HG02840 (cell line): ENCODE results near the gene RAVER2.
"Not testable (repeated sequence)": the region's sequence is repeated elsewhere in the genome, so short reads cannot be mapped to it uniquely, and the experiment has no call there.

Experiments used
- ATAC-seq: cut with Tn5 transposase; IDR thresholded peaks from one replicate; pipeline ENCODE4 v1.9.1; 2021; ENCODE audit warnings: mild to moderate bottlenecking, moderate library complexity, moderate number of reproducible peaks; ENCODE audit not compliant: unreplicated experiment, low FRiP score

The RAVER2 gene

GRCh38 chr1:64748222-64748621 lies 3.3 kb downstream of the RAVER2 start:
- no peak for ATAC-seq

- ATAC-seq, result no peak
Observed at GRCh38 chr1:64748706-64749105, 3.8 kb downstream of the RAVER2 start.

GRCh38 chr1:64750092-64750491 lies 5.2 kb downstream of the RAVER2 start:
- ATAC-seq, result no peak

GRCh38 chr1:64750875-64751274 lies 6.0 kb downstream of the RAVER2 start:
- no peak for ATAC-seq

GRCh38 chr1:64754173-64754572 lies 9.3 kb downstream of the RAVER2 start:
- ATAC-seq, result no peak

- no peak for ATAC-seq
Observed at GRCh38 chr1:64755361-64755760, 10.5 kb downstream of the RAVER2 start.

GRCh38 chr1:64756770-64757169 lies 11.9 kb downstream of the RAVER2 start:
- ATAC-seq, result no peak

DNA sequence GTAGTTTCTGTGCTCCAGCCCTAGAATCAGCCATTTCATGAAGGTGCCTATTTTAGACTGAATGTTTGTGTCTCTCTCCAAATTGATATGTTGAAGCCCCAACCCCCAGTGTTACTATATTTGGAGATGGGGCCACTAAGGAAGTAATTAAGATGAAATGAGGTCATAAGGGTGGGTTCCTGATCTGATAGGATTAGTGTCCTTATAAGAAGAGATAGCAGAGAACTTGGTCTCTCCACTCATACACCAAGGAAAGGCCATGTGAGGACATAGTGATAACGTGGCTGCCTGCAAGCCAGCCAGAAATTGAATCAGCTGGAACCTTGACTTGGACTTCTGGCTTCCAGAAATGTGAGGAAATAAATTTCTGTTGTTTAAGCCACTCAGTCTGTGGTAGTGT lies 12.3 kb downstream of the RAVER2 start:
- ATAC-seq, result no peak

GRCh38 chr1:64758233-64758632 lies 13.4 kb downstream of the RAVER2 start:
- ATAC-seq, result no peak

DNA sequence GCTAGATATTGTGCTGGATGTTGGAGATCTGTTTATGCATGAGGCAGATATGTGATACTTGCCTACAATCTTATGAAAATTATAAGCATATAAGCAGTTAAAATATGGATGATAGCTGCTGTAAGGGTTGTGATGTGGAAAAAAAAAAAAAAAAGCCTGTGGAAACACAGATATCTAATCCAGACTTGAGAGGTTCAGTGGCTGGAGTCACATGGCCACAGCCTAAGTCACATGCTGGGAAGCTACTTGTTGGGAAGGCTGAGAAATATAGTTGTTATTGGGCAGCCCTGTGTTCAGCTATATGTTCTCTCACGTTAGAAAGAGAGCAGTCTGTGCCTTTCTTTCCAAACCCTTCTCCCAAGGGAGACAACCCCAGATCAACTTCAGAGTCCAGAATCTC lies 15.1 kb downstream of the RAVER2 start:
- ATAC-seq, result no peak

DNA sequence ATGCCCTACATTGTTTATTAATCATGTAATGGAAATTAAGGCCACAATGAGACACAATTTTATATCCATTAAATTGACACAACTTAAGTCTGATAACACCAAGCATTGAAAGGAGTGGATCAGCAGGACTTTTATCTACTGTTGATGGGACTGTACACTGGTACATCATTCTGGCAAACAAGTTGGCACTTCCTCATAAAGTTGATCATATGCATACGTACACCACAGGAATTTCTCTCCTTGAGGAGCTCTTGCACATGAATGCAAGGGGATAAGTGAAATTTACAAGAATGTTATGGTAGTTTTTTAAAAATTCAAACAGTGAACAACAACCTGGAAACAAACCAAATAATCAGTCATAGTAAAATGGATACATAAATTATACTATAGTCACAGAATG lies 20.1 kb downstream of the RAVER2 start:
- no peak for ATAC-seq

GRCh38 chr1:64765826-64766225 lies 21.0 kb downstream of the RAVER2 start:
- ATAC-seq, result no peak

DNA sequence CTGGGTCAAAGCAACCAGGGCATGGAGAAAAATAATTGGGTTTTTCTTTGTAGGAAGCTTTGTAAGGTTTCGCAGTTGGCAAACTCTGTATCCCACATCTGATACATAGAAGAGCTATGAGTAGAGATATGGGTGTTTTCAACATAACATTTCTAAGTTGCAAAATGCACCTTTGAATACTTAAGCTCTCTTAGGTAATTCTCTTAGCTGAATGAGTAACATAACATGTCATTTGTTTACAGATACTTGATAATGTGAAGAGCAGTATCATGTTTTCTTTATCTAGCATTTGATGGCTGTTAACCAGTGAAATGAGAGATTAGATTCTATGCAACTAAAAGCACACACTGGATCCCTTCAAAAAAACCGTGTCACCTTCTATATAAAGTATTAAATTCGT lies 21.6 kb downstream of the RAVER2 start:
- ATAC-seq, result no peak

GRCh38 chr1:64769482-64769881 lies 24.6 kb downstream of the RAVER2 start:
- ATAC-seq, result no peak

- ATAC-seq, result no peak
Observed at GRCh38 chr1:64769971-64770370, 25.1 kb downstream of the RAVER2 start.

DNA sequence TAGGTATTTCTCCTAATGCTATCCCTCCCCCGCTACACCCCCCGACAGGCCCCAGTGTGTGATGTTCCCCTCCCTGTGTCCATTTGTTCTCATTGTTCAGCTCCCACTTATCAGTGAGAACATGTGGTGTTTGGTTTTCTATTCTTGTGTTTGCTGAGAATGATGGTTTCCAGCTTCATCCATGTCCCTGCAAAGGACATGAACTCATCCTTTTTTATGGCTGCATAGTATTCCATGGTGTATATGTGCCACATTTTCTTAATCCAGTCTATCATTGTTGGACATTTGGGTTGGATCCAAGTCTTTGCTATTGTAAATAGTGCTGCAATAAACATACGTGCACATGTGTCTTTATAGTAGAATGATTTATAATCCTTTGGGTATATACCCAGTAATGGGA lies 28.4 kb downstream of the RAVER2 start:
- ATAC-seq, result not testable (repeated sequence)

DNA sequence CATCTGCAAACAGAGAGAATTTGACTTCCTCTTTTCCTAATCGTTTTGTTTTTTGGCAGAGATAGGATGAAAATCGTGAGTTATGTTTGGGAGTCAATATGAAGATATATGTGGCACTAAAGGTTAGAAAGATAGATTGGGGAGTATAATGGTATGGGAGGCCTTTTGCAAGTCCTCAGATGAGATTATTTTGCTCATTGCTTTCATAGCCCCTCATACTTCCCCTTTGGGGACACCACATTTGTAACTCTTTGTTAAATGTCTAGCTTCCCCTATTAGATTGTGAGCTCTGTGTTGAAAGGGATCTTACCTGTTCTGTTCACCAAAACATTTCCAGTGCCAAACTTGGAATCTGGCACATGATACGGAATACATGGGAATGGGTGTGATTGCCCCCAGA lies 30.2 kb downstream of the RAVER2 start:
- ATAC-seq, result no peak

GRCh38 chr1:64782044-64782443 lies 37.2 kb downstream of the RAVER2 start:
- not testable (repeated sequence) for ATAC-seq

DNA sequence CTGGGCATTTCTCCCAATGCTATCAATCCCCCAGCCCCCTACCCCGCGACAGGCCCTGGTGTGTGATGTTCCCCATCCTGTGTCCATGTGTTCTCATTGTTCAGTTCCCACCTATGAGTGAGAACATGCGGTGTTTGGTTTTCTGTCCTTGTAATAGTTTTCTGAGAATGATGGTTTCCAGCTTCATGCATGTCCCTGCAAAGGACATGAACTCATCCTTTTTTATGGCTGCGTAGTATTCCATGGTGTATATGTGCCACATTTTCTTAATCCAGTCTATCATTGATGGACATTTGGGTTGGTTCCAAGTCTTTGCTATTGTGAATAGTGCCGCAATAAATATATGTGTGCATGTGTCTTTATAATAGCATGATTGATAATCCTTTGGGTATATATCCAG lies 38.0 kb downstream of the RAVER2 start:
- not testable (repeated sequence) for ATAC-seq

DNA sequence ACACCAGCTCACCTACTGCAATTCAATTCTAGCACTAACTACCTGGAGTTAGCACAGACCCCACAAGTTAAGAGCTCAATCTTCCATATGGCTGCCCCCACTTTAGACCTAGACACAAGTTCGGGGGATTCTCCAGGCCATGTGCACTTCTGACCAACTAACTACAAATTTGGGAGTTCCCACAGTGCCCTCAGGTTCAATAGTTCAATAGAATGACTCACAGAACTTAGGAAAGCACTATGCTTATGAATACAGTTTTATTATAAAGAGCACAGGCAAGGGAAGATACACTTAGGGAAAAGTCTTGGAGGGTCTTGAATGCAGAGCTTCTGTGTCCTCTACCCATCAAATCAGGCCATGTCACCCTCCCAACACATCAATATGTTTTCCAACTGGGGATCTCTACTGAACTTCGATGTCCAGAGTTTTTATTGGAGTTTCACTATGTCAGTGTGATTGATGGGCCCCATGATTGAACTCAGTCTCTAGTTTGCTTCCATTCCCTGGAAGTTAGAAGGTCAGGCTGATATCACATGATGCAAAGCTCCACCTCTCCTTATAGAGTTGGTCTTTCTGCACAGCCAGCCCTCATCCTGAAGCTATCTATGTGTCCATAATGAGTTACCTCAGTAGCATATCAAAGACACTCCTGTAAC lies 46.1 kb downstream of the RAVER2 start:
- ATAC-seq, result no peak

DNA sequence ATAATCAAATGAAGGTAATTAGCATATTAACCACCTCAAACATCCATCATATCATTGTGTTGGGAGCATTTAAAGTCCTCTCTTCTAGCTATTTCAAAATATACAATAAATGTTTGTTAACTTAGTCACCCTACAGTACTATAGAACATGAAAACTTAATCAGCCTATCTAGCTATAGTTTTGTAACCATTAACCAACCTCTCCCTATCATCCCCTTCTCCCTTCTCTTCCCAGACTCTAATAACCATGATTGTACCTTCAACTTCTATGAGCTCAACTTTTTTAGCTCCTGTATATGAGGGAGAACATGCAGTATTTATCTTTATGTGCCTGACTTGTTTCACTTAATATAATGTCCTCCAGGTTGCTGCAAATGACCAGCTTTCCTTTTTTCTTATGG lies 54.0 kb downstream of the RAVER2 start:
- ATAC-seq, result no peak

- no peak for ATAC-seq
Observed at GRCh38 chr1:64801851-64802523, 57.1 kb downstream of the RAVER2 start.
